ENCODE measurements around the gene DCAF11. TPM values are rescaled to one million over a fixed set of nuclear protein-coding genes. Genes with fewer than 3 reads are reported as not detected.

The DCAF11 gene
- total and polyA plus RNA-seq, 2 of the 13 experiments (the other 11 are each of a cell fraction or from before 2014, with no cell fraction given): 150 to 257 TPM

DNA sequence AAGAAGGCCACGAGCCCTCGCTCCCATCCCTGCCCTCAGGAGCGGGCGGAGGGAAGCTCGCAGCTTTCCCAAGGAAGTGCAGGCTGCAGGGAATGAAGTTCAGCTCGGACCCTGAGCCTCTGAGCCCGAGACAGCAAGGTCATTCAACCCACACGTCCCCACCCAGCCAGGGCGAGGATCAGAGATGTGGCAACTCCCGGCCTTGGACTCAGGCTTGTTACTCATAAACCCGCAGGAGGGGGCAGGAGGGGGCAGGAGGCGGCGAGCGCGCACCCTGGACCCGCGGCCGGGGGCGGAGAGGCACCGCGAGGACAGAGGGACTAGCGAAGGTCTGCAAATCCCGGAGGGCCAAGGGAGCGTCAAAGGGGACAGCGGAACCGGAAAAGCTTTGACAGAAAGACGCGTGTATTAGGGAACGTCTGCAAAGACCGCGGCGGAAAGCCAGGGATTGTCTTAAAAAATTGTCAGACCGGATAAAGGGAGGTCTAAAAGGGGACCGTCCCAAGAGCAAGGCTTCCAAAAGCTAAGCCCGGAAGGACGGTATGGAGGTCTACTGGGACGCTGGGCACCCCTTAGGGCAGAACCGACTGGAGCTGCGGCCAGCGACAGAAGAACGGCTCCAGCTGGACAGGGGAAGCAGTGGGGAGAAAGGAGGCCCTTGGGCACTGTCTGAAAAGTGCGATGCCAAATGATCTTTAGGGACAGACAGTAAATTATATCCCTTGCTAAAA is 611 bp upstream of the DCAF11 start (continued):
- TF ChIP-seq, protein P1, sequence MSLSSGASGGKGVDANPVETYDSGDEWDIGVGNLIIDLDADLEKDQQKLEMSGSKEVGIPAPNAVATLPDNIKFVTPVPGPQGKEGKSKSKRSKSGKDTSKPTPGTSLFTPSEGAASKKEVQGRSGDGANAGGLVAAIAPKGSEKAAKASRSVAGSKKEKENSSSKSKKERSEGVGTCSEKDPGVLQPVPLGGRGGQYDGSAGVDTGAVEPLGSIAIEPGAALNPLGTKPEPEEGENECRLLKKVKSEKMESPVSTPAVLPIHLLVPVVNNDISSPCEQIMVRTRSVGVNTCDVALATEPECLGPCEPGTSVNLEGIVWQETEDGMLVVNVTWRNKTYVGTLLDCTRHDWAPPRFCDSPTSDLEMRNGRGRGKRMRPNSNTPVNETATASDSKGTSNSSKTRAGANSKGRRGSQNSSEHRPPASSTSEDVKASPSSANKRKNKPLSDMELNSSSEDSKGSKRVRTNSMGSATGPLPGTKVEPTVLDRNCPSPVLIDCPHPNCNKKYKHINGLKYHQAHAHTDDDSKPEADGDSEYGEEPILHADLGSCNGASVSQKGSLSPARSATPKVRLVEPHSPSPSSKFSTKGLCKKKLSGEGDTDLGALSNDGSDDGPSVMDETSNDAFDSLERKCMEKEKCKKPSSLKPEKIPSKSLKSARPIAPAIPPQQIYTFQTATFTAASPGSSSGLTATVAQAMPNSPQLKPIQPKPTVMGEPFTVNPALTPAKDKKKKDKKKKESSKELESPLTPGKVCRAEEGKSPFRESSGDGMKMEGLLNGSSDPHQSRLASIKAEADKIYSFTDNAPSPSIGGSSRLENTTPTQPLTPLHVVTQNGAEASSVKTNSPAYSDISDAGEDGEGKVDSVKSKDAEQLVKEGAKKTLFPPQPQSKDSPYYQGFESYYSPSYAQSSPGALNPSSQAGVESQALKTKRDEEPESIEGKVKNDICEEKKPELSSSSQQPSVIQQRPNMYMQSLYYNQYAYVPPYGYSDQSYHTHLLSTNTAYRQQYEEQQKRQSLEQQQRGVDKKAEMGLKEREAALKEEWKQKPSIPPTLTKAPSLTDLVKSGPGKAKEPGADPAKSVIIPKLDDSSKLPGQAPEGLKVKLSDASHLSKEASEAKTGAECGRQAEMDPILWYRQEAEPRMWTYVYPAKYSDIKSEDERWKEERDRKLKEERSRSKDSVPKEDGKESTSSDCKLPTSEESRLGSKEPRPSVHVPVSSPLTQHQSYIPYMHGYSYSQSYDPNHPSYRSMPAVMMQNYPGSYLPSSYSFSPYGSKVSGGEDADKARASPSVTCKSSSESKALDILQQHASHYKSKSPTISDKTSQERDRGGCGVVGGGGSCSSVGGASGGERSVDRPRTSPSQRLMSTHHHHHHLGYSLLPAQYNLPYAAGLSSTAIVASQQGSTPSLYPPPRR (CRISPR knock-in tag; IDR thresholded peaks at IDR 0.05; ENCODE audit: borderline replicate concordance): peak; percentile 99
- TF ChIP-seq, protein P2, sequence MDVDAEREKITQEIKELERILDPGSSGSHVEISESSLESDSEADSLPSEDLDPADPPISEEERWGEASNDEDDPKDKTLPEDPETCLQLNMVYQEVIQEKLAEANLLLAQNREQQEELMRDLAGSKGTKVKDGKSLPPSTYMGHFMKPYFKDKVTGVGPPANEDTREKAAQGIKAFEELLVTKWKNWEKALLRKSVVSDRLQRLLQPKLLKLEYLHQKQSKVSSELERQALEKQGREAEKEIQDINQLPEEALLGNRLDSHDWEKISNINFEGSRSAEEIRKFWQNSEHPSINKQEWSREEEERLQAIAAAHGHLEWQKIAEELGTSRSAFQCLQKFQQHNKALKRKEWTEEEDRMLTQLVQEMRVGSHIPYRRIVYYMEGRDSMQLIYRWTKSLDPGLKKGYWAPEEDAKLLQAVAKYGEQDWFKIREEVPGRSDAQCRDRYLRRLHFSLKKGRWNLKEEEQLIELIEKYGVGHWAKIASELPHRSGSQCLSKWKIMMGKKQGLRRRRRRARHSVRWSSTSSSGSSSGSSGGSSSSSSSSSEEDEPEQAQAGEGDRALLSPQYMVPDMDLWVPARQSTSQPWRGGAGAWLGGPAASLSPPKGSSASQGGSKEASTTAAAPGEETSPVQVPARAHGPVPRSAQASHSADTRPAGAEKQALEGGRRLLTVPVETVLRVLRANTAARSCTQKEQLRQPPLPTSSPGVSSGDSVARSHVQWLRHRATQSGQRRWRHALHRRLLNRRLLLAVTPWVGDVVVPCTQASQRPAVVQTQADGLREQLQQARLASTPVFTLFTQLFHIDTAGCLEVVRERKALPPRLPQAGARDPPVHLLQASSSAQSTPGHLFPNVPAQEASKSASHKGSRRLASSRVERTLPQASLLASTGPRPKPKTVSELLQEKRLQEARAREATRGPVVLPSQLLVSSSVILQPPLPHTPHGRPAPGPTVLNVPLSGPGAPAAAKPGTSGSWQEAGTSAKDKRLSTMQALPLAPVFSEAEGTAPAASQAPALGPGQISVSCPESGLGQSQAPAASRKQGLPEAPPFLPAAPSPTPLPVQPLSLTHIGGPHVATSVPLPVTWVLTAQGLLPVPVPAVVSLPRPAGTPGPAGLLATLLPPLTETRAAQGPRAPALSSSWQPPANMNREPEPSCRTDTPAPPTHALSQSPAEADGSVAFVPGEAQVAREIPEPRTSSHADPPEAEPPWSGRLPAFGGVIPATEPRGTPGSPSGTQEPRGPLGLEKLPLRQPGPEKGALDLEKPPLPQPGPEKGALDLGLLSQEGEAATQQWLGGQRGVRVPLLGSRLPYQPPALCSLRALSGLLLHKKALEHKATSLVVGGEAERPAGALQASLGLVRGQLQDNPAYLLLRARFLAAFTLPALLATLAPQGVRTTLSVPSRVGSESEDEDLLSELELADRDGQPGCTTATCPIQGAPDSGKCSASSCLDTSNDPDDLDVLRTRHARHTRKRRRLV (CRISPR knock-in tag; IDR thresholded peaks at IDR 0.05): peak; percentile 93
- TF ChIP-seq GTF3A (CRISPR knock-in tag; conservative IDR thresholded peaks at IDR 0.05): peak; percentile 91
- TF ChIP-seq GATAD2A (CRISPR knock-in tag; IDR thresholded peaks at IDR 0.05): peak; percentile 99
- TF ChIP-seq ZSCAN9 (CRISPR knock-in tag; IDR thresholded peaks at IDR 0.05; ENCODE audit: borderline replicate concordance): peak; percentile 92
- TF ChIP-seq DR1 (CRISPR knock-in tag; IDR thresholded peaks at IDR 0.05): peak; percentile 86; the same call in 1 of the 2 replicates
- TF ChIP-seq ZNF619 (CRISPR knock-in tag; IDR thresholded peaks at IDR 0.05): peak; percentile 100
- TF ChIP-seq, protein P3, sequence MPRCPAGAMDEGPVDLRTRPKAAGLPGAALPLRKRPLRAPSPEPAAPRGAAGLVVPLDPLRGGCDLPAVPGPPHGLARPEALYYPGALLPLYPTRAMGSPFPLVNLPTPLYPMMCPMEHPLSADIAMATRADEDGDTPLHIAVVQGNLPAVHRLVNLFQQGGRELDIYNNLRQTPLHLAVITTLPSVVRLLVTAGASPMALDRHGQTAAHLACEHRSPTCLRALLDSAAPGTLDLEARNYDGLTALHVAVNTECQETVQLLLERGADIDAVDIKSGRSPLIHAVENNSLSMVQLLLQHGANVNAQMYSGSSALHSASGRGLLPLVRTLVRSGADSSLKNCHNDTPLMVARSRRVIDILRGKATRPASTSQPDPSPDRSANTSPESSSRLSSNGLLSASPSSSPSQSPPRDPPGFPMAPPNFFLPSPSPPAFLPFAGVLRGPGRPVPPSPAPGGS (CRISPR knock-in tag; IDR thresholded peaks at IDR 0.05): peak; percentile 63
- TF ChIP-seq ZNF160 (CRISPR knock-in tag; IDR thresholded peaks at IDR 0.05): peak; percentile 95
- TF ChIP-seq ZFP36L2 (CRISPR knock-in tag; IDR thresholded peaks at IDR 0.05): peak; percentile 95
- TF ChIP-seq ZKSCAN1 (IDR thresholded peaks at IDR 0.05; ENCODE audit: low read length): peak; percentile 62
- TF ChIP-seq PPARG (CRISPR knock-in tag; conservative IDR thresholded peaks at IDR 0.05): peak; percentile 88
- peak; percentile 100 for TF ChIP-seq ZFP1 (CRISPR knock-in tag; IDR thresholded peaks at IDR 0.05)
- TF ChIP-seq ZNF790 (CRISPR knock-in tag; IDR thresholded peaks at IDR 0.05; ENCODE audit: borderline replicate concordance): peak; percentile 86
- TF ChIP-seq ZKSCAN8 (CRISPR knock-in tag; IDR thresholded peaks at IDR 0.05; ENCODE audit: borderline replicate concordance): peak; percentile 97
- TF ChIP-seq ZNF33A (CRISPR knock-in tag; IDR thresholded peaks at IDR 0.05; ENCODE audit: borderline replicate concordance): no peak
- TF ChIP-seq ZNF569 (CRISPR knock-in tag; IDR thresholded peaks at IDR 0.05; ENCODE audit: borderline replicate concordance): peak; percentile 68; the same call in 1 of the 2 replicates
- TF ChIP-seq GATA4 (IDR thresholded peaks at IDR 0.05; ENCODE audit: borderline replicate concordance, low read depth): peak; percentile 94
- TF ChIP-seq ZNF550 (CRISPR knock-in tag; IDR thresholded peaks at IDR 0.05; ENCODE audit: borderline replicate concordance): peak; percentile 93
- TF ChIP-seq XRCC5 (optimal IDR thresholded peaks at IDR 0.05; ENCODE audit: low read length): no peak
